Neural cell (in vitro differentiated cells): ENCODE results near the gene MCTS1. TPM values are rescaled to one million over a fixed set of nuclear protein-coding genes. Genes with fewer than 3 reads are reported as not detected.
"Not testable (repeated sequence)": the region's sequence is repeated elsewhere in the genome, so short reads cannot be mapped to it uniquely, and the experiment has no call there.

Source experiments
- H2AFZ ChIP-seq: fragments of 200-600, 300-800 bp; sonication (generic), shearing (Covaris generic); 2 replicates; pipeline ENCODE4 v1.6.0; 2014; ENCODE audit warnings: low read depth, mild to moderate bottlenecking, antibody characterized with exemption, low read length, moderate library complexity
- H3F3A ChIP-seq: fragments of 200-600 bp; shearing (Covaris generic); 2 replicates; pipeline ENCODE4 v1.6.1; 2016; ENCODE audit warnings: mild to moderate bottlenecking, moderate library complexity, mixed read lengths, antibody characterized with exemption, low read length; ENCODE audit not compliant: insufficient read depth, poor library complexity, severe bottlenecking
- H3K27ac ChIP-seq: fragments of 200-600, 300-800 bp; sonication (generic), shearing (Covaris generic); 2 replicates; pipeline ENCODE4 v1.5.1; 2014; ENCODE audit warnings: mild to moderate bottlenecking, low read length, moderate library complexity
- H3K27me3 ChIP-seq: fragments of 300-800, 200-600 bp; sonication (generic), shearing (Covaris generic); 2 replicates; pipeline ENCODE4 v1.6.0; 2014; ENCODE audit warnings: mild to moderate bottlenecking, low read depth, low read length, moderate library complexity; ENCODE audit not compliant: insufficient read depth
- H3K36me3 ChIP-seq: fragments of 300-800, 200-600 bp; sonication (generic), shearing (Covaris generic); 2 replicates; pipeline ENCODE4 v1.5.1; 2014; ENCODE audit warnings: mild to moderate bottlenecking, antibody characterized with exemption, low read length, moderate library complexity; ENCODE audit not compliant: insufficient read depth
- H3K4me2 ChIP-seq: fragments of 300-800, 200-600 bp; sonication (generic), shearing (Covaris generic); 2 replicates; pipeline ENCODE4 v1.6.0; 2014; ENCODE audit warnings: mild to moderate bottlenecking, low read length
- H3K4me3 ChIP-seq: fragments of 300-800, 200-600 bp; sonication (generic), shearing (Covaris generic); 2 replicates; pipeline ENCODE4 v1.5.1; 2014; ENCODE audit warnings: mild to moderate bottlenecking, low read length, moderate library complexity
- H3K79me2 ChIP-seq: fragments of 200-600 bp; shearing (Covaris generic); replicated peaks from 2 replicates; pipeline ENCODE4 v1.6.0; 2014; ENCODE audit warnings: mild to moderate bottlenecking, low read length, moderate library complexity; ENCODE audit not compliant: insufficient read depth
- H3K9ac ChIP-seq: fragments of 300-800, 200-600 bp; sonication (generic), shearing (Covaris generic); 2 replicates; pipeline ENCODE4 v1.6.1; 2016; ENCODE audit warnings: mild to moderate bottlenecking, low read length, mixed read lengths
- H3K9me2 ChIP-seq: fragments of 200-600 bp; shearing (Covaris generic); 2 replicates; pipeline ENCODE4 v1.6.1; 2016; ENCODE audit warnings: mild to moderate bottlenecking, low read length, mixed read lengths; ENCODE audit not compliant: insufficient read depth
- H3K9me3 ChIP-seq: fragments of 200-600, 300-800 bp; sonication (generic), shearing (Covaris generic); 2 replicates; pipeline ENCODE4 v1.6.1; 2016; ENCODE audit warnings: mild to moderate bottlenecking, mixed run types, low read length, moderate library complexity, mixed read lengths
- H4K20me1 ChIP-seq: fragments of 200-600 bp; shearing (Covaris generic); 2 replicates; pipeline ENCODE4 v1.6.1; 2016; ENCODE audit warnings: mild to moderate bottlenecking, mixed run types; ENCODE audit not compliant: insufficient read depth
- CTCF ChIP-seq: fragments of 450-650 bp; IDR thresholded peaks from 2 replicates; pipeline ENCODE4 v1.5.1; 2014; ENCODE audit warnings: antibody characterized with exemption, mild to moderate bottlenecking, moderate library complexity; ENCODE audit not compliant: poor library complexity, severe bottlenecking
- EP300 ChIP-seq: fragments of 450-650 bp; conservative IDR thresholded peaks from 2 replicates; pipeline ENCODE4 v1.6.1; 2014; ENCODE audit warnings: antibody characterized with exemption, mild to moderate bottlenecking, moderate library complexity; ENCODE audit not compliant: poor library complexity, severe bottlenecking
- EZH2 ChIP-seq: fragments of 200-600, 300-800 bp; shearing (Covaris generic), sonication (generic); IDR thresholded peaks from 2 replicates; pipeline ENCODE4 v1.6.1; 2014; ENCODE audit warnings: antibody characterized with exemption, low read length, borderline replicate concordance, mild to moderate bottlenecking; ENCODE audit not compliant: insufficient read depth, poor library complexity, severe bottlenecking
- MXI1 ChIP-seq: fragments of 450-650 bp; conservative IDR thresholded peaks from 2 replicates; pipeline ENCODE4 v1.6.1; 2014; ENCODE audit warnings: antibody characterized with exemption, mild to moderate bottlenecking; ENCODE audit not compliant: poor library complexity, severe bottlenecking
- POLR2AphosphoS5 ChIP-seq: IDR thresholded peaks from 2 replicates; pipeline ENCODE4 v1.6.1; 2012
- RAD21 ChIP-seq: fragments of 450-650 bp; conservative IDR thresholded peaks from 2 replicates; pipeline ENCODE4 v1.6.1; 2014; ENCODE audit warnings: antibody characterized with exemption, mild to moderate bottlenecking, moderate library complexity
- REST ChIP-seq: IDR thresholded peaks from 2 replicates; pipeline ENCODE4 v1.6.1; 2012; ENCODE audit warnings: borderline replicate concordance
- SMC3 ChIP-seq: fragments of 450-650 bp; conservative IDR thresholded peaks from 2 replicates; pipeline ENCODE4 v1.6.1; 2014; ENCODE audit warnings: antibody characterized with exemption, mild to moderate bottlenecking, moderate library complexity; ENCODE audit not compliant: poor library complexity
- TAF1 ChIP-seq: IDR thresholded peaks from 2 replicates; pipeline ENCODE4 v1.6.1; 2012; ENCODE audit warnings: low read depth
- polyA plus RNA-seq: library from polyadenylated mRNA; depleted of rRNA; stranded (reverse); fragments of >200 nt; gene quantifications from 2 replicates; pipeline ENCODE4 v1.2.3, GENCODE V29; 2014

MCTS1 gene
- polyA plus RNA-seq, 1 donor from 2014 or later = 190 TPM

- no peaks in the 10 kb centered on the region for H3K27me3 ChIP-seq
- no peaks in the 10 kb centered on the region for H3K9me2 ChIP-seq
- H3K4me2 ChIP-seq = no peak overlapping the region
- no peak overlapping the region for H3K4me3 ChIP-seq
- no peak overlapping the region for H3K9ac ChIP-seq
- H3K27ac ChIP-seq = no peak overlapping the region
- no peaks in the 10 kb centered on the region for H3K79me2 ChIP-seq
- H3K9me3 ChIP-seq = no peaks in the 10 kb centered on the region
- no peak overlapping the region for H2AFZ ChIP-seq
- no peak for TF ChIP-seq SMC3
- no peak for TF ChIP-seq REST
- TF ChIP-seq CTCF = no peak
- no peak for TF ChIP-seq POLR2AphosphoS5
- no peak for TF ChIP-seq EP300
- no peak for TF ChIP-seq EZH2
- TF ChIP-seq MXI1 = no peak
- H3F3A ChIP-seq = no peaks in the 10 kb centered on the region
- no peaks in the 10 kb centered on the region for H4K20me1 ChIP-seq
- no peaks in the 10 kb centered on the region for H3K36me3 ChIP-seq
Observed at GRCh38 chrX:120642871-120643270, 39.0 kb downstream of the MCTS1 start.

- Histone ChIP-seq H3K4me2 (no peak overlapping the region), H3K27ac (no peak overlapping the region), H2AFZ (no peak overlapping the region), H4K20me1 (no peaks in the 10 kb centered on the region), H3K4me3 (no peak overlapping the region), H3K27me3 (no peaks in the 10 kb centered on the region), H3F3A (no peaks in the 10 kb centered on the region), H3K36me3 (no peaks in the 10 kb centered on the region), H3K9me2 (no peaks in the 10 kb centered on the region), H3K79me2 (no peaks in the 10 kb centered on the region), H3K9ac (no peak overlapping the region), H3K9me3 (no peaks in the 10 kb centered on the region)
- no peak for TF ChIP-seq EP300
- TF ChIP-seq REST = no peak
- no peak for TF ChIP-seq SMC3
- no peak for TF ChIP-seq RAD21
- no peak for TF ChIP-seq POLR2AphosphoS5
- no peak for TF ChIP-seq EZH2
- no peak for TF ChIP-seq TAF1
- TF ChIP-seq CTCF = no peak
- TF ChIP-seq MXI1 = no peak
Observed at GRCh38 chrX:120647127-120647526, 43.2 kb downstream of the MCTS1 start.

GRCh38 chrX:120652256-120652655 is 48.4 kb downstream of the MCTS1 start:
- not testable (repeated sequence) for H3K27me3 ChIP-seq, H2AFZ ChIP-seq, H3F3A ChIP-seq, H3K27ac ChIP-seq, H3K79me2 ChIP-seq, H3K4me2 ChIP-seq, H3K9ac ChIP-seq, H3K36me3 ChIP-seq, H3K9me2 ChIP-seq, H4K20me1 ChIP-seq, H3K4me3 ChIP-seq, H3K9me3 ChIP-seq
